WTC11 (cell line): Measurements from ENCODE around the gene SLC24A4.

Experiments used
- ATF2 ChIP-seq: sonication (generic); formaldehyde crosslinking; IDR thresholded peaks from 2 replicates; pipeline ENCODE4 v1.8.1; 2022; ENCODE audit warnings: low read depth, missing genetic modification reagents, borderline replicate concordance
- CTCF ChIP-seq: fragments of 200-600 bp; IDR thresholded peaks from 2 replicates; pipeline ENCODE4 v1.8.0; 2022; ENCODE audit warnings: antibody characterized with exemption
- ESRRA ChIP-seq: sonication (generic); formaldehyde crosslinking; IDR thresholded peaks from 2 replicates; pipeline ENCODE4 v1.8.1; 2022; ENCODE audit warnings: mild to moderate bottlenecking, missing genetic modification reagents, borderline replicate concordance
- FOXJ3 ChIP-seq: sonication (generic); formaldehyde crosslinking; IDR thresholded peaks from 2 replicates; pipeline ENCODE4 v1.9.0; 2021; ENCODE audit warnings: missing genetic modification reagents, mild to moderate bottlenecking, borderline replicate concordance
- JUN ChIP-seq: sonication (generic); formaldehyde crosslinking; IDR thresholded peaks from 2 replicates; pipeline ENCODE4 v1.8.0; 2023; ENCODE audit warnings: mild to moderate bottlenecking, missing genetic modification reagents
- NR1H2 ChIP-seq: sonication (generic); formaldehyde crosslinking; IDR thresholded peaks from 2 replicates; pipeline ENCODE4 v1.9.0; 2021; ENCODE audit warnings: mild to moderate bottlenecking, moderate library complexity, missing genetic modification reagents
- NR2C2 ChIP-seq: sonication (generic); formaldehyde crosslinking; IDR thresholded peaks from 2 replicates; pipeline ENCODE4 v1.8.0; 2022; ENCODE audit warnings: mild to moderate bottlenecking, missing genetic modification reagents
- SP1 ChIP-seq: sonication (generic); formaldehyde crosslinking; conservative IDR thresholded peaks from 2 replicates; pipeline ENCODE4 v1.8.1; 2022; ENCODE audit warnings: missing genetic modification reagents
- TEAD1 ChIP-seq: sonication (generic); formaldehyde crosslinking; IDR thresholded peaks from 2 replicates; pipeline ENCODE4 v1.8.0; 2022; ENCODE audit warnings: mild to moderate bottlenecking, missing genetic modification reagents
- TEAD4 ChIP-seq: sonication (generic); formaldehyde crosslinking; IDR thresholded peaks from 2 replicates; pipeline ENCODE4 v1.8.0; 2022; ENCODE audit warnings: mild to moderate bottlenecking, missing genetic modification reagents
- ZNF138 ChIP-seq: sonication (generic); formaldehyde crosslinking; conservative IDR thresholded peaks from 2 replicates; pipeline ENCODE4 v1.8.1; 2022; ENCODE audit warnings: mild to moderate bottlenecking, moderate library complexity, missing genetic modification reagents
- ZNF281 ChIP-seq: sonication (generic); formaldehyde crosslinking; IDR thresholded peaks from 2 replicates; pipeline ENCODE4 v1.8.0; 2023; ENCODE audit warnings: mild to moderate bottlenecking, missing genetic modification reagents

GRCh38 chr14:92380582-92380981, 57.6 kb downstream of the SLC24A4 start:
- no peak for TF ChIP-seq ZNF138 (CRISPR knock-in tag)
- no peak for TF ChIP-seq JUN (CRISPR knock-in tag)
- no peak for TF ChIP-seq CTCF
- no peak for TF ChIP-seq SP1 (CRISPR knock-in tag)
- TF ChIP-seq FOXJ3 (CRISPR knock-in tag) = no peak
- no peak for TF ChIP-seq TEAD4 (CRISPR knock-in tag)
- TF ChIP-seq NR1H2 (CRISPR knock-in tag) = no peak
- TF ChIP-seq TEAD1 = no peak
- no peak for TF ChIP-seq ATF2 (CRISPR knock-in tag)
- TF ChIP-seq ESRRA = no peak
- TF ChIP-seq ZNF281 = no peak
- no peak for TF ChIP-seq NR2C2 (CRISPR knock-in tag)
